Fibroblast of the aortic adventitia (primary cell): ENCODE results near the gene LHPP. TPM values are rescaled to one million over a fixed set of nuclear protein-coding genes. Genes with fewer than 3 reads are reported as not detected.

Experiments used
- DNase-seq: peaks from one replicate; pipeline ENCODE4 v3.0.0-alpha.2; 2010; ENCODE audit warnings: low read depth
- H3K4me3 ChIP-seq: 2 replicates; pipeline ENCODE4 v1.5.1; 2011; ENCODE audit warnings: low read depth, mild to moderate bottlenecking, control low read depth, low read length, moderate library complexity
- CTCF ChIP-seq: IDR thresholded peaks from 2 replicates; pipeline ENCODE4 v1.5.1; 2011; ENCODE audit warnings: mild to moderate bottlenecking, low read length, control low read depth, inconsistent platforms; ENCODE audit not compliant: insufficient read depth
- total RNA-seq: library from RNA; depleted of rRNA; stranded (reverse); fragments of >200 nt; gene quantifications from 2 replicates; pipeline ENCODE4 v1.2.3, GENCODE V29; 2012; ENCODE audit warnings: low replicate concordance

LHPP gene
- total RNA-seq, 1 donor = 12.5 TPM

- no peak for TF ChIP-seq CTCF
- DNase-seq = no peak
- H3K4me3 ChIP-seq = no peak overlapping the region
These were observed 140.5 kb downstream of the LHPP start for GRCh38 chr10:124602121-124602561.

DNA sequence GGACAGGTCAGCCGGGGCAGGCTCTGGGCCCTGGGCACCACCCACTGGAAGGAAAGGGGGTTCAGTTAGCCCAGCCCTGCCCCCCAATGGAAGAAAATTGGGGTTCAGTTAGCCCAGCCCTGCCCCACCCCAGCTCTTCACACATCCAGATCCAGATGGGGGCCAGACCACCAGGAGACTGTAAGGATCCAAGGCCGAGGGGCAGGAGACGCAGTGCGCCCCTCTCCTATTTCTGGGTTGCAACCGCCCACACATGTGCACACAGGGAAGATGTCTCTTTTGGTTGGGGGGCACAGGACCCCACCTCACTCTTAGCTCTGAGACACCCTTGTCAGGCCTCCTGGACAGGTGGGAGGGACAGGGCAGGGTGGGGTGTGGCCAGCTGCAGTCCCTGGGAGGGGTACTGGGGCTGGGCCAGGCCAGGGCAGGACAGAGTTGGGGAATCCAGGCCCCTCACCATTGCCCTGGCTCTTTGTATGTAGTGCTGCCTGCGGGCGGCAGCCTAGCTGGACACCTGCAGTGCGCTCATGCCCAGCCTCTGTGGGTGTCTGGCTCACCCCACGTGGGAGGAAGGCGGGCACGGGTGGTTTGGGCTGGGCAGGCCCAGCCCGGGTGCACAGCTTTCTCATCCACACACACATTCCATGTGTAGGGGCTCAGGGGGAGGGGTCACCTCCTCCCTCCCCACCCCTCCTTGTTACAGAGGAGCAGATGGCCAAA, 141.2 kb downstream of the LHPP start:
- TF ChIP-seq CTCF = no peak
- DNase-seq = no peak

DNA sequence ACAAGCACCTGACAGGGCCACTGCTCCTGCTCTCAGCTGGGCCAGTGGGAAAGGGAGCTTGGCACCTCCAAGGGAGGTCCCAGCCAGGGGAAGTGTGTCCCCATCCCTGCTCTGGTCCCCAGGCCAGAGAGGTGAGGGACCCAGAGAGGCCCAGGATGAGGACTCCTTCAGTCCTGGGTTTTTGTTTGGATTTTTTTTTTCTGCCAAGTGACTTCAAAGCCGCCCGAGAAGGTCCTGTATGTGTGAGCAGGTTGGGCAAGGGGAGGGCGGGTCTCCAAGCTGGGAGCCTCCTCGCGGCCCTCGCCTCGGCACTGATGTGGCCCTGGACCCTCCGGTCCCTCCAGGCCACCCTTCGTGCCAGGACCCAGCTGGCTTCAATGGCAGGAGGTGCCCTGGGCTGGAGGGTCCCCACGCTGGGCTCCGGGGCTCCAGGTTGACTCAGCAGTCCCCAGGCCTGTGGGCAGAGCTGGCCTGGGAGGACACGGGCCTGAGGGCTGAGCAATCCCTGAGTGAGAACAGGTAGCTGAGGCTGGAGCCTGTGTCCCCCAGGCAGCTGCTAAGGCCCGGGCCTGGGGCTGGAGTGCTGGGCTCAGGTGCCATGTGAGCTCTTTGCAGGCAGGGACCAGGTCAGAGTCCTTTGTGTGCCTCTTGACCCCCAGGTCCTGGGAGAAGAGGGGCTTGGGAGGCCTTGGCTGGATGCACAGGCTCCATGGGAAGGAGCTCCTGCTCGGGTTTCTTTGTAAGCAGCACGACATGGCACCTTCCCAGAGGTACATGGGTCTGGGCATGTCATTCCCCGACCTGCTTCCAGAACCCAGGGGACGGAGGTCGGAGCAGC, 142.0 kb downstream of the LHPP start:
- no peak for TF ChIP-seq CTCF
- no peak for DNase-seq
- no peak overlapping the region for H3K4me3 ChIP-seq

More for the DNA sequence above, 141.2 kb downstream of the LHPP start:
- H3K4me3 ChIP-seq = no peak overlapping the region

GRCh38 chr10:124604214-124605000, 142.8 kb downstream of the LHPP start:
- no peak for DNase-seq
- TF ChIP-seq CTCF = no peak
- H3K4me3 ChIP-seq = no peak overlapping the region

DNA sequence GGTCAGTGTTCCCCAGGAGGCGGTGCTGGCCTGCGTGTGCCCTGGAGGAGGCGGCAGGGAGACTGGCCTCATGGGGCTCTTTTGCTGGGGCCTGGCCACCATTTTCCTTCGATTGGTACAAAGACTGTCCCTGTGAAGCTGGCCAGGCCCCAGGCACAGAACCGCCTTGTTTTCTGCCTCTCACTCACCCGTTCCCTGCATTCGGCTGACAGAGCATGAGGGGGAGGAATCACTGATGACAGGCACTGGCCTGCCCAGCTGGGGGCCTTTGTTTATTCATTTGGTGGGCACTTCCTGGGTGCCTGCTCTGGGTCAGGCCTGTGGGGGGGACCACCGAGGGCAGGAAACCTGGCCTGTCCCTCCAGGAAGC, 143.4 kb downstream of the LHPP start:
- no peak for DNase-seq
- H3K4me3 ChIP-seq = no peak overlapping the region
- TF ChIP-seq CTCF = no peak

DNA sequence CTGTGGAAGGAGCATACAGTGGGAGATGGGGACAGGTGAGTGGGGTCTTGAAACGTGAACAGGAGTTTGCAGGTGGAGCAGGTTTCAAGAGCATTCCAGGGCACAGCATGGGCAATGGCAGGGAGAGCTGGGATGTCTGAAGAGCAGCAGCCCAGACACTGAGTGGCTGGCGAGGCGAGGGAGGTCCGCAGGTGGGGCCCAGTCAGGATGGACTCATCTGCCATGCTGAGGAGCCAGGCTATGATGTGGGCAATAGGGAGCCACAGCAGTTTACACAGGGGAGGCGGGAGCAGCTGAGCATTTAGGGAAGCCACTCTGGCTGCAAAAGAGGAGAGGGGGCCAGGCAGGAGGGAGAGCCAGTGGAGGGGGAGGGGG, 143.8 kb downstream of the LHPP start:
- no peak for TF ChIP-seq CTCF
- no peak for DNase-seq
- no peak overlapping the region for H3K4me3 ChIP-seq
